Mesothelial cell of epicardium (in vitro differentiated cells): ENCODE measurements around the gene COL4A2. TPM values are rescaled to one million over a fixed set of nuclear protein-coding genes. Genes with fewer than 3 reads are reported as not detected.

ENCODE experiments used
- DNase-seq, 2 experiments: peaks; one replicate each; pipeline ENCODE4 v3.0.0; 2021; ENCODE audit warnings: low spot score in 2 of 2; ENCODE audit not compliant: unreplicated experiment in 2 of 2
- H3K27ac Mint-ChIP-seq: 2 replicates; pipeline ENCODE4 v1.8.0; 2021; ENCODE audit warnings: mixed read lengths
- H3K27me3 Mint-ChIP-seq: 2 replicates; pipeline ENCODE4 v1.8.0; 2021; ENCODE audit warnings: low read depth, mixed read lengths
- H3K36me3 Mint-ChIP-seq: 2 replicates; pipeline ENCODE4 v1.8.0; 2021; ENCODE audit warnings: mixed read lengths
- H3K4me1 Mint-ChIP-seq: 2 replicates; pipeline ENCODE4 v1.8.0; 2021; ENCODE audit warnings: mixed read lengths
- H3K4me3 Mint-ChIP-seq: 2 replicates; pipeline ENCODE4 v1.8.0; 2021; ENCODE audit warnings: mild to moderate bottlenecking, moderate library complexity, mixed read lengths
- H3K9me3 Mint-ChIP-seq: 2 replicates; pipeline ENCODE4 v1.8.0; 2021; ENCODE audit warnings: mixed read lengths
- total RNA-seq: library from RNA; stranded (reverse); gene quantifications from 3 replicates; pipeline ENCODE4 v1.2.1, GENCODE V29; 2021
- TF ChIP-seq, protein P1 (sequence below): fragments of 200-600 bp; sonication (generic); IDR thresholded peaks from one replicate; pipeline ENCODE4 v1.5.0; 2021; ENCODE audit warnings: antibody characterized with exemption; ENCODE audit not compliant: unreplicated experiment

COL4A2 gene
- total RNA-seq, 1 donor from 2014 or later, result 469 TPM

DNA sequence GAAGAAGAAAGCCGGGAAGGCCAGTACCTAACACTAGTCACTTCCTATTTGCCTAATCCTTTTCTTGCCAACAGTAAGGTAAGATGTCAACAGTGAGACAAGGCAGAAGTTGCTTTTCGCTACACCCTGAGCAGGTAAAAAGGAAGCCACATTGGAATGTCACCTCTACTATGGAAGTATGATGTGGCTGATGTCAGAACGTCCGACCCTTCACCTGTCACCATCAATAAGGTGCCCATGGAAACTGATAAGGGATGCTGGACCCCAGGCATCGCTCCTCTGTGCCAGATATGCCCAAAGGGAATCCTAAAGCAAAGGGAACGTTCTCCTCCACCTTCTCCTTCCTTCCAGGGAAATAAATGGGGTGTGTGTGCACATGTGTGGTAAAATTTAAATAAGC is 34.4 kb upstream of the COL4A2 start:
- Mint-ChIP-seq H3K27me3 (no peaks in the 10 kb centered on the region), H3K27ac (no peak overlapping the region), H3K4me1 (peaks cover 13% of the 10 kb centered on the region), H3K9me3 (no peaks in the 10 kb centered on the region), H3K36me3 (no peaks in the 10 kb centered on the region), H3K4me3 (no peak overlapping the region)
- TF ChIP-seq, protein P1, sequence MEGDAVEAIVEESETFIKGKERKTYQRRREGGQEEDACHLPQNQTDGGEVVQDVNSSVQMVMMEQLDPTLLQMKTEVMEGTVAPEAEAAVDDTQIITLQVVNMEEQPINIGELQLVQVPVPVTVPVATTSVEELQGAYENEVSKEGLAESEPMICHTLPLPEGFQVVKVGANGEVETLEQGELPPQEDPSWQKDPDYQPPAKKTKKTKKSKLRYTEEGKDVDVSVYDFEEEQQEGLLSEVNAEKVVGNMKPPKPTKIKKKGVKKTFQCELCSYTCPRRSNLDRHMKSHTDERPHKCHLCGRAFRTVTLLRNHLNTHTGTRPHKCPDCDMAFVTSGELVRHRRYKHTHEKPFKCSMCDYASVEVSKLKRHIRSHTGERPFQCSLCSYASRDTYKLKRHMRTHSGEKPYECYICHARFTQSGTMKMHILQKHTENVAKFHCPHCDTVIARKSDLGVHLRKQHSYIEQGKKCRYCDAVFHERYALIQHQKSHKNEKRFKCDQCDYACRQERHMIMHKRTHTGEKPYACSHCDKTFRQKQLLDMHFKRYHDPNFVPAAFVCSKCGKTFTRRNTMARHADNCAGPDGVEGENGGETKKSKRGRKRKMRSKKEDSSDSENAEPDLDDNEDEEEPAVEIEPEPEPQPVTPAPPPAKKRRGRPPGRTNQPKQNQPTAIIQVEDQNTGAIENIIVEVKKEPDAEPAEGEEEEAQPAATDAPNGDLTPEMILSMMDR, result no peak
- DNase-seq, result no peak

DNA sequence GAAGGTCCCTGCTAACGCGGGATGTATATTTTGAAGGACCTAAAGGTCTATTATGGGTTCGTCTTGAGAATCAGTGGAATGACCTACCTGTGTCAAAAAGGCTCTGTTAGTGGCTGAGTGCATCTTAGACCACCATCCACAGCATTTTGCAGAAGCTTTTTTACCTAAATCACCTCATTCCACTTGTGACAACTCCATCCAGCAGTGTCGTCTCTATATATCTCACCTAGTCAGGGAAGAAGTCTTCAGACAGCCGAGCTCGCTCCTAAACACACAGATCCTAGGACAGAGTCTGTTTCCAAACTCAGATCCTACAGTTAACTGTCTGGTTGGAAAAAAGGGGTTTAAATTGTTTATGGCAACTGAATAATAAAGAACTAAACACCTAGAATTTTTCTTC is 33.8 kb upstream of the COL4A2 start:
- no peak for DNase-seq
- Mint-ChIP-seq H3K9me3 (no peaks in the 10 kb centered on the region), H3K4me3 (no peak overlapping the region), H3K27ac (no peak overlapping the region), H3K36me3 (no peaks in the 10 kb centered on the region), H3K27me3 (no peaks in the 10 kb centered on the region), H3K4me1 (peaks cover 16% of the 10 kb centered on the region)
- TF ChIP-seq, protein P1, result no peak

DNA sequence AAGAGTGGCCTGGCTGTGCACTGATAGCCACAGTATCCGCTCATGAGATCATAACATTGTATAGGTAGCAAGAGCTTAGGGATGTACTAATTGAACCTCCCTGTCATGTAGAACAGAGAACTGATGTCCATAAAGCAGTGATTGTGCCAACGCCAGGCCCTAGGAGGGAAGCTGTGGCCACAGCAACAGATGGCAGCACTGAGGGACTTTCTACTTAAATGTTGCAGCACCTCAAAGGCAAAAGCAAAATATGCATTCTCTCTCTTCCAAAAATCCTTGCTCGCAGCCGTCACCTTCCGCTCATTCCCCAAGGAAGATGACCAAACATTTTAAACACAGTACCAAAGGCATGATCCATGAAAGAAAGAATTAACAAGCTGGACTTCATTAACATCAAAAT is 32.4 kb upstream of the COL4A2 start:
- Mint-ChIP-seq H3K4me1 (peaks cover 16% of the 10 kb centered on the region), H3K9me3 (no peaks in the 10 kb centered on the region), H3K36me3 (no peaks in the 10 kb centered on the region), H3K4me3 (no peak overlapping the region), H3K27me3 (no peaks in the 10 kb centered on the region), H3K27ac (no peak overlapping the region)
- no peak for DNase-seq
- TF ChIP-seq, protein P1, result no peak

DNA sequence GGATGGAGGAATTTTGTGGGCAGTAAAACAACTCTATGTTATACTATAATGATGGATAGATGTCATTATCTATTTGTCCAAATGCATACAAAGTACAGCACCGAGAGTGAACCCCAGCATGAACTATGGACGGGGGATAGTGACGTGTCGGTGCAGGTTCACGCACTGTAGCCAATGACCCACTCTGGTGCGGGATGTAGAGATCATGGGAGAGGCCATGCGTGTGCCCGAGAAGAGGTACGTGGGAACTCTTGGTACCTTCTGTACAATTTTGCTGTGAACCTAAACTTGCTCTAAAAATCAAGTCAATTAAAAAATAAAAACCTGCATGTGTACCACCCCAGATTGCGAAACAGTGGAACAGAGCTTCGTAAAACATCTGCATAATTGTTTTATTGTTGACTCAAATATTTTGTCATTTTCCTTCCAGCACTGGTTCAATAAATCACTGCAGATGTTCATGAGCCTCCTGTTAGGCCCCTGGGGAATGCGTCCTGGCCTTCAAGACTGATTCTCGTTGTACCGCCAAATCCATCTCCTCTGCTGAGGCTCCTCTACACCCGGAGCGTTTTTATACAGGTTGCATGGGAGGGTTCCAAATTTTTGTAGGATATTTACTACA is 31.0 kb upstream of the COL4A2 start:
- H3K9me3 Mint-ChIP-seq, result no peaks in the 10 kb centered on the region
- peaks cover 16% of the 10 kb centered on the region for H3K4me1 Mint-ChIP-seq
- no peak overlapping the region for H3K4me3 Mint-ChIP-seq
- H3K27me3 Mint-ChIP-seq, result no peaks in the 10 kb centered on the region
- H3K36me3 Mint-ChIP-seq, result no peaks in the 10 kb centered on the region
- no peak overlapping the region for H3K27ac Mint-ChIP-seq
- no peak for DNase-seq
- TF ChIP-seq, protein P1, result no peak

DNA sequence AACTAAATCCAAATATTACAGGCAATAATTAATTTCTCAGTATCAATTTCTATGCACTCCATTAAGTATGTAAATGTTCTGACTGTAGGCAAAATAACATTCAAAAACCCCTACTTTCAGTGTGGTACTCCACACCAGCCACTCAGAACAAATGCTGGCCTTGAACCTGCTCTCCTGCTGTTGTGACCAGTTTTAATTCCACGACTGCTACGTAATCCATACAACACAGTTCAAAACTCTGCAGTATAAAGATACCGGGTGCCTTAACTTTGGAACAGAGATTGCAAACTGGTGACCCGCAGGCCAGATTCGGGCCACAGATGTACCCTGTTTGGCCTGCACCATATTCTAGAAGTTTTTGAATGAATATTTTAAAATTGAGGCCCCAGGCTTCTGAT is 30.5 kb upstream of the COL4A2 start:
- no peak overlapping the region for H3K27ac Mint-ChIP-seq
- TF ChIP-seq, protein P1, result no peak
- H3K36me3 Mint-ChIP-seq, result no peaks in the 10 kb centered on the region
- H3K4me3 Mint-ChIP-seq, result no peak overlapping the region
- no peaks in the 10 kb centered on the region for H3K9me3 Mint-ChIP-seq
- H3K27me3 Mint-ChIP-seq, result no peaks in the 10 kb centered on the region
- peaks cover 16% of the 10 kb centered on the region for H3K4me1 Mint-ChIP-seq
- no peak for DNase-seq
